GM12878 (cell line): ENCODE data around the gene NEAT1. TPM values are rescaled to one million over a fixed set of nuclear protein-coding genes. Genes with fewer than 3 reads are reported as not detected.

Experiments used
- ATAC-seq: fragments of 200-7000 bp; cut with Tn5 transposase; 3 replicates; pipeline ENCODE4 v1.9.1; 2020; ENCODE audit warnings: mild to moderate bottlenecking, moderate library complexity
- BruUV-seq: library from RNA; stranded (reverse); fragments of 400-500 nt; replicated peaks from 2 replicates; lab custom pipeline; 2021; lab: Mats Ljungman, UMichigan
- CTCF ChIA-PET: fragments of 300-600 bp; sonication (Branson Sonifier 250); formaldehyde crosslinking; extraction: SDS; loops from one replicate; lab custom pipeline; 2021; ENCODE audit warnings: inconsistent platforms; lab: Yijun Ruan, JAX
- POLR2A ChIA-PET: fragments of 350-600 bp; formaldehyde crosslinking; extraction: SDS; loops from one replicate; lab custom pipeline; 2021; ENCODE audit warnings: inconsistent platforms; lab: Charles Lee
- RAD21 ChIA-PET: fragments of 300-600 bp; sonication (Branson Sonifier 250); formaldehyde crosslinking; loops from one replicate; lab custom pipeline; 2023; ENCODE audit warnings: antibody characterized with exemption; ENCODE audit not compliant: unreplicated experiment; lab: Charles Lee
- SMC1A ChIA-PET: fragments of 300-600 bp; sonication (Branson Sonifier 250); formaldehyde crosslinking; loops from one replicate; lab custom pipeline; 2023; ENCODE audit not compliant: unreplicated experiment, uncharacterized antibody; lab: Charles Lee
- DNase-seq: peaks from one replicate; pipeline ENCODE4 v3.0.0-alpha.2; 2011; ENCODE audit warnings: low read depth, low spot score
- FAIRE-seq: peaks from 3 replicates; lab custom pipeline; 2011; peaks lifted over from hg19 to GRCh38; lab: Jason Lieb, UNC
- H2AFZ ChIP-seq: 2 replicates; pipeline ENCODE4 v1.6.0; 2011; ENCODE audit warnings: low read depth, low read length, control low read depth; ENCODE audit not compliant: control insufficient read depth
- H3K27ac ChIP-seq: 2 replicates; pipeline ENCODE4 v1.5.1; 2011; ENCODE audit warnings: control low read depth; ENCODE audit not compliant: control insufficient read depth, insufficient read depth
- H3K27me3 ChIP-seq, 2 experiments: replicated peaks in 1 of 2; 2 replicates each; pipeline versions ENCODE4 v1.6.0 to v1.6.1; 2011; ENCODE audit warnings: low read length in 1 of 2; ENCODE audit not compliant: control insufficient read depth in 2 of 2, insufficient read depth in 2 of 2
- H3K36me3 ChIP-seq, 2 experiments: 2 replicates each; pipeline ENCODE4 v1.5.1; 2011; ENCODE audit warnings: low read length in 1 of 2; ENCODE audit not compliant: control insufficient read depth in 2 of 2, insufficient read depth in 2 of 2
- H3K4me1 ChIP-seq: 2 replicates; pipeline ENCODE4 v1.6.1; 2011; ENCODE audit warnings: mild to moderate bottlenecking, low read length, moderate library complexity, mixed read lengths; ENCODE audit not compliant: control insufficient read depth, insufficient read depth
- H3K4me2 ChIP-seq: 2 replicates; pipeline ENCODE4 v1.6.0; 2011; ENCODE audit warnings: control low read depth; ENCODE audit not compliant: control insufficient read depth, insufficient read depth
- H3K4me3 ChIP-seq: fragments of 200-600 bp; sonication (generic); 2 replicates; pipeline ENCODE4 v1.5.1; 2016
- H3K79me2 ChIP-seq: 2 replicates; pipeline ENCODE4 v1.6.0; 2011; ENCODE audit warnings: low read length; ENCODE audit not compliant: control insufficient read depth, insufficient read depth
- H3K9ac ChIP-seq: 2 replicates; pipeline ENCODE4 v1.8.0; 2011; ENCODE audit warnings: low read length, control low read depth, mixed read lengths; ENCODE audit not compliant: control insufficient read depth, insufficient read depth
- H3K9me3 ChIP-seq: replicated peaks from 3 replicates; pipeline ENCODE4 v1.5.1; 2011; ENCODE audit warnings: mild to moderate bottlenecking, low read length; ENCODE audit not compliant: control insufficient read depth, insufficient read depth
- H4K20me1 ChIP-seq: 2 replicates; pipeline ENCODE4 v1.6.0; 2011; ENCODE audit not compliant: control insufficient read depth, insufficient read depth
- ATF7 ChIP-seq: fragments of 450-650 bp; IDR thresholded peaks from 2 replicates; pipeline ENCODE4 v1.6.1; 2016; ENCODE audit warnings: low read depth, mild to moderate bottlenecking
- EED ChIP-seq: sonication (generic); IDR thresholded peaks from 2 replicates; pipeline ENCODE4 v1.6.1; 2016; ENCODE audit warnings: antibody characterized with exemption, low read depth
- EGR1 ChIP-seq, 2 experiments: IDR thresholded peaks; 1 replicate in 1 of 2; 2 replicates in 1 of 2; pipeline ENCODE4 v1.6.1; 2011 to 2012; ENCODE audit warnings: low read depth in 2 of 2, low read length in 2 of 2, borderline replicate concordance in 1 of 2, mild to moderate bottlenecking in 1 of 2, moderate library complexity in 1 of 2
- EP300 ChIP-seq, 2 experiments: fragments of 150-350 bp in 1 of 2; IDR thresholded peaks; 2 replicates each; pipeline ENCODE4 v1.6.1; 2011 to 2012; ENCODE audit warnings: low read depth in 2 of 2, low read length in 2 of 2, borderline replicate concordance in 1 of 2, improper control_type of control experiment in 1 of 2, inconsistent platforms in 1 of 2; ENCODE audit not compliant: control insufficient read depth in 1 of 2
- ESRRA ChIP-seq: IDR thresholded peaks from 2 replicates; pipeline ENCODE4 v1.6.1; 2012; ENCODE audit warnings: mild to moderate bottlenecking, low read length, improper control_type of control experiment
- JUNB ChIP-seq: IDR thresholded peaks from 2 replicates; pipeline ENCODE4 v1.6.1; 2016; ENCODE audit warnings: antibody characterized with exemption, mild to moderate bottlenecking
- MLLT1 ChIP-seq: fragments of 450-650 bp; IDR thresholded peaks from 2 replicates; pipeline ENCODE4 v1.6.1; 2016; ENCODE audit warnings: mild to moderate bottlenecking
- NR2F1 ChIP-seq: fragments of 450-650 bp; conservative IDR thresholded peaks from 2 replicates; pipeline ENCODE4 v1.6.1; 2017; ENCODE audit warnings: mild to moderate bottlenecking
- POLR2A ChIP-seq: IDR thresholded peaks from 2 replicates; pipeline ENCODE4 v1.6.1; 2011; ENCODE audit warnings: low read depth, mild to moderate bottlenecking, low read length
- SPI1 ChIP-seq: IDR thresholded peaks from 2 replicates; pipeline ENCODE4 v1.6.1; 2011; ENCODE audit warnings: low read depth, mild to moderate bottlenecking, low read length, moderate library complexity, borderline replicate concordance; ENCODE audit not compliant: insufficient read depth
- WGBS: methylation state at CpG from one replicate; pipeline ENCODE4 v1.1.6; 2016; ENCODE audit warnings: low lambda C conversion rate; ENCODE audit not compliant: insufficient replicate concordance, insufficient coverage; ENCODE audit errors: missing lambda C conversion rate; 5-methylcytosine and 5-hydroxymethylcytosine counted together
- in situ Hi-C: fragments of 300-500 bp; cut with MboI; formaldehyde crosslinking; loops from 9 replicates; pipeline ENCODE4 v1.14.3; 2018; ENCODE audit warnings: mixed read lengths
- intact Hi-C: fragments of 100-400 bp; cut with micrococcal nuclease; formaldehyde crosslinking; loops from one replicate; pipeline ENCODE4 v1.14.2; 2022; ENCODE audit not compliant: unreplicated experiment
- polyA plus RNA-seq, 11 experiments: library from polyadenylated mRNA; depleted of rRNA in 4 of 11; unstranded in 6 of 11; stranded (reverse) in 5 of 11; fragments of >200 nt; fragmentation: Nextera tagmentation in 4 of 11; fragmentation: Illumina TruSeq in 1 of 11; extraction: Ambion mirVana in 4 of 11; extraction: Trizol in 1 of 11; gene quantifications; 1 replicate in 1 of 11; 2 replicates in 10 of 11; pipeline versions ENCODE4 v1.2.1 to v1.2.3, GENCODE V29; 2011 to 2016; ENCODE audit warnings: inconsistent platforms in 2 of 11, missing spikeins in 2 of 11, low read depth in 1 of 11
- total RNA-seq, 4 experiments: library from RNA; depleted of rRNA in 3 of 4; stranded (reverse); fragments of >200 nt in 3 of 4; fragmentation: Illumina TruSeq in 1 of 4; extraction: Trizol in 1 of 4; gene quantifications; 2 replicates each; pipeline versions ENCODE4 v1.2.1 to v1.2.3, GENCODE V29; 2013 to 2021

NEAT1 gene
- total and polyA plus RNA-seq, 10 of the 15 experiments (the other 5 are each of a cell fraction or from before 2014, with no cell fraction given) = 13.6 to 328 (median 69.4) TPM

GRCh38 chr11:65416841-65417701 lies 5.5 kb upstream of the NEAT1 start:
- ChIA-PET POLR2A (interaction anchor here (0.7 to 13.6 kb wide), 22 partner anchors 10 to 155 kb away, joined by 3 to 323 read pairs (median 6); partner anchors contain the start of genes FRMD8, MALAT1 and POLA2), SMC1A (interaction anchor here (0.7 to 12.7 kb wide), 26 partner anchors 9 to 155 kb away, joined by 3 to 232 read pairs (median 10); partner anchors contain the start of genes FRMD8, MALAT1, POLA2 and SLC25A45), RAD21 (interaction anchor here (0.8 to 15.3 kb wide), 32 partner anchors 8 to 153 kb away, joined by 3 to 282 read pairs (median 6); partner anchors contain the start of genes FRMD8, MALAT1, SCYL1 and SLC25A45), CTCF (interaction anchor here (0.6 to 15.3 kb wide), 26 partner anchors 9 to 171 kb away, joined by 3 to 362 read pairs (median 10); partner anchors contain the start of genes FRMD8, MALAT1, SCYL1 and SLC25A45)
- in situ Hi-C loops = loop anchor here (5.0 kb wide), 1 partner anchor 90 kb away; no protein-coding TSS in a partner anchor
- Histone ChIP-seq H3K9me3 (no peaks in the 10 kb centered on the region), H2AFZ (peak overlapping the region; percentile 33), H3K4me3 (peak overlapping the region; percentile 79), H4K20me1 (no peaks in the 10 kb centered on the region), H3K27ac (peak overlapping the region; percentile 100), H3K4me2 (peak overlapping the region; percentile 100), H3K4me1 (peaks cover 51% of the 10 kb centered on the region), H3K9ac (peak overlapping the region; percentile 99), H3K36me3 (peaks cover 4 to 7% of the 10 kb centered on the region in 2 experiments; a peak in 3 of 4 replicates), H3K27me3 (no peaks in the 10 kb centered on the region), H3K79me2 (peaks cover 60% of the 10 kb centered on the region)
- TF ChIP-seq POLR2A (peak; percentile 44; the same call in 1 of the 2 replicates), NR2F1 (0 out of 2 replicates have a peak, but pooled peaks have one; percentile 14), ATF7 (no peak), MLLT1 (0 out of 2 replicates have a peak, but pooled peaks have one; percentile 7), EED (peak; percentile 37; the same call in 1 of the 2 replicates), SPI1 (peak; percentile 87), EP300 (IDR thresholded peaks at IDR 0.05; ENCODE audit: borderline replicate concordance in 1 of 2, control insufficient read depth in 1 of 2, low read depth in 2 of 2, low read length in 2 of 2) (0 out of 4 replicates have a peak, but pooled peaks of 1 of the 2 experiments have one; percentile 5), ESRRA (no peak), EGR1 (IDR thresholded peaks at IDR 0.05; ENCODE audit: borderline replicate concordance in 1 of 2, low read depth in 2 of 2, low read length in 2 of 2) (peak in 1 of 2 experiments; percentile 42; a peak in 1 of 3 replicates), JUNB (no peak)
- DNase-seq (no peak), ATAC-seq (no peak), FAIRE-seq (no peak)
- WGBS = under 1% methylated on average over 14 of the region's 14 CpGs
- BruUV-seq = no TSS peak
- intact Hi-C loops = loop anchor here (1.0 to 5.0 kb wide), 6 partner anchors 14 to 155 kb away; partner anchors contain the start of genes FAM89B, SLC25A45 and ZNRD2
